GM11168 (cell line): ENCODE data around the gene SPOUT1.
"Not testable (repeated sequence)": the region's sequence is repeated elsewhere in the genome, so short reads cannot be mapped to it uniquely, and the experiment has no call there.

Experiments
- in situ Hi-C: fragments of 300-500 bp; cut with MboI; formaldehyde crosslinking; loops from one replicate; pipeline ENCODE4 v1.12.0; 2022; ENCODE audit warnings: low sequenced_read_pairs; ENCODE audit not compliant: unreplicated experiment

SPOUT1 gene

GRCh38 chr9:128781187-128782070, 48.2 kb downstream of the SPOUT1 start:
- in situ Hi-C loops = no loop called here

DNA sequence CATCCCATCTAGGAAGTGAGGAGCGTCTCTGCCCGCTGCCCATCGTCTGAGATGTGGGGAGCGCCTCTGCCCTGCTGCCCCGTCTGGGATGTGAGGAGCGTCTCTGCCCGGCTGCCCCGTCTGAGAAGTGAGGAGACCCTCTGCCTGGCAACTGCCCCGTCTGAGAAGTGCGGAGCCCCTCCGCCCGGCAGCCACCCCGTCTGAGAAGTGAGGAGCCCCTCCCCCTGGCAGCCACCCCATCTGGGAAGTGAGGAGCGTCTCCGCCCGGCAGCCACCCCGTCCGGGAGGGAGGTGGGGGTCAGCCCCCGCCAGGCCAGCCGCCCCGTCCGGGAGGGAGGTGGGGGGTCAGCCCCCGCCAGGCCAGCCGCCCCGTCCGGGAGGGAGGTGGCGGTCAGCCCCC, 49.5 kb downstream of the SPOUT1 start:
- in situ Hi-C loops = not testable (repeated sequence)

DNA sequence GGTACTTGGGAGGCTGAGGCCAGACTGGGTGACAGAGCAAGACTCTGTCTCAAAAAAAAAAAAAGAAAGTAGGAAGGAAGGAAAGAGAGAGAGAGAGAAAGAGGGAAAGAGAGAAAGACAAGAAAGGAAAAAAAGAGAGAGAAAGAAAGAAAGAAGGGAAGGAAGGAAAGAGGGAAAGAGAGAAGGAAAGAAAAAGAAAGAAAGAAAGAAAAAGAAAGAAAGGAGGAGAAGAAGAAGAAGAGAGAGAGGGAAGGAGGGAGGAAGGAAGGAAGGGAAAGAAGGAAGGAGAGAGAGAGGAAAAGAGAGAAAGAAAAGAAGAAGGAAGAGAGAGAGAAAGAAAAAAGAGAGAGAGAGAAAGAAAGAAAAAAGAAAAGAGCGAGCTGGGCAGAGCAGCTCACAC, 54.8 kb downstream of the SPOUT1 start:
- in situ Hi-C loops = no loop called here

DNA sequence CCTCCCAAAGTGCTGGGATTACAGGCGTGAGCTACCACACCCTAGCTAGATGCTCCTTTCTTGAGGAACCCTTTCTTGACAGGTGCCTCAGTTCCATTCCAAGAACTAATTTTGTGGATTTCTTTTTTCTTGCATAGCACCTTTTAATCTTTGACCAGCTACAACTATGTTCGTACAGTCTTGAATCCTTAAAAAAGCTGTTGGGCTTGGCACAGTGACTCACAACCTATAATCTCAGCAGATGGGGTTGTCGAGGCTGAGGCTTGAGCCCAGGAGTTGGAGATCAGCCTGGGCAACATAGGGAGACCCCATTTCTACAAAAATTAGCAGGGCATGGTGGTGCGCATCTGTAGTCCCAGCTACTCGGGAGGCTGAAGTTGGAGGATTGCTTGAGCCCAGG, 56.5 kb downstream of the SPOUT1 start:
- in situ Hi-C loops = no loop called here

DNA sequence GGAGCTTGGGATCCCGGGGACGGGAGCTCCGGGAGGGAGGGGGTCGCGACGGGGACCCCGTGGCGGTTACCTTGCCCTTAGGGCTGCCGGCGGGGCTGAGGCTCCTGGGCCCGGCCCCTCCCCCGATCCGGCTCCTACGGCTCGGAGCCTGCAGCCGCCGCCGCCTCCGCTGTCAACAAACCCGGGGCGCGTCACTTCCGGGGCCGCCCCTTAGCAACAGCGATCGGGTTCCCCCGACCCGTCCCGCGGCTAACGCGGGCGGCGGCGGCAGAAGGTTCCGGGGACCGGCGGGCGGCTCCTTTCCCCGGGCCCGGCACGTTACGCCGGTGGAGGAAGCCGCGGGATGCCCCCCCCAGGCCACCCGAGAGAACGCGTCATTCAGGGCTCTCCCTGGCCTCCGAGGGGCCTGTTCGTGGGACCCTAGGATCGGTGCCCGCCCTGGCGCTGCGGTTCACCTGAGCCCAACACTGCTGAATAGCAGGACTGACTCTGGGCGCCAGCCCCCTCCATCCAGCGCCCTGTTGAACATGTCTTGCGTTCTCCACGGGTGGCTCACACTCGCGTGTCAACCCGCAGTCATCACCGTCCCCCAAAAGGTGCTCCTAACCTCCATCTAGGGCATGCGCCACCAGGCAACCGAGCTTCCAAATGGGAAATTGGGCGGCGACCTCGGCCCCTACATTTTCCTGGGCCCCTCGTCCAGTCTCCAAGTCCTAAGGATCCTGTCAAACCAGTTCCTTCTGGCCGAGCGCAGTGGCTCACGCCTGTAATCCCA, 57.7 kb downstream of the SPOUT1 start, which contains the start of gene ZER1:
Gene ZER1 (minus strand): TSS at position 183 of the 775 bp plus-strand sequence. CDS start 16,362 bp downstream, outside the sequence.
- in situ Hi-C loops = no loop called here

DNA sequence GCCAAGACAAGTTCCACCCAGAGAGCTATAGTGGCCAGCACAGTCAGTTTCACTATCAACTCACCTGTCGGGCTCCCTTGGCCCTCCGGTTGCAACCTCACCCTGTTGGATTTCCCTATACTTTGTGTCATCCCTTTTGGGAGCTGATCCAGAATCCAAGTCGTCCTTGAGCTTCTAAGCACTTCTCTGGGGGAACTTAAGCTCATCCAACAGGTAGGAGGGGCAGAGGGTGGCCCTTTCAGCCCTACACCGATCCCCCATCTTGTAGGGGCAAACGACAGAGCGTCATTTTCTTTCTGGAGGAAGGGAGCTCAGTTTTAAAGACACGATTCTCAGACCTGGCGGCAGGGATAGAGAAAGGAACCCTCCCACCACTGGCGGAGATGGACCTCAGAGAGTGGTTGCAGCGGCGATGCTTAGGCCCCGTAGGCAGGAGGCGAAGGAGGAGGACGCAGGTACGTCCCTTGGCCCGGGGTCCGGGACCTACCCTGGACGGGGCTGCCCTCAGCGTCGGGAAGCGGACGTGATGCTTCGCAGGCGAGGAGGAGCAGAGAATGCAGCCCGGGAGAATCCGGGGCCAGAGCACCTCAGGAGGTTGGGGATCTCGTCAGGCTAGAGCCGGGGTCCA, 58.4 kb downstream of the SPOUT1 start:
- in situ Hi-C loops = no loop called here

DNA sequence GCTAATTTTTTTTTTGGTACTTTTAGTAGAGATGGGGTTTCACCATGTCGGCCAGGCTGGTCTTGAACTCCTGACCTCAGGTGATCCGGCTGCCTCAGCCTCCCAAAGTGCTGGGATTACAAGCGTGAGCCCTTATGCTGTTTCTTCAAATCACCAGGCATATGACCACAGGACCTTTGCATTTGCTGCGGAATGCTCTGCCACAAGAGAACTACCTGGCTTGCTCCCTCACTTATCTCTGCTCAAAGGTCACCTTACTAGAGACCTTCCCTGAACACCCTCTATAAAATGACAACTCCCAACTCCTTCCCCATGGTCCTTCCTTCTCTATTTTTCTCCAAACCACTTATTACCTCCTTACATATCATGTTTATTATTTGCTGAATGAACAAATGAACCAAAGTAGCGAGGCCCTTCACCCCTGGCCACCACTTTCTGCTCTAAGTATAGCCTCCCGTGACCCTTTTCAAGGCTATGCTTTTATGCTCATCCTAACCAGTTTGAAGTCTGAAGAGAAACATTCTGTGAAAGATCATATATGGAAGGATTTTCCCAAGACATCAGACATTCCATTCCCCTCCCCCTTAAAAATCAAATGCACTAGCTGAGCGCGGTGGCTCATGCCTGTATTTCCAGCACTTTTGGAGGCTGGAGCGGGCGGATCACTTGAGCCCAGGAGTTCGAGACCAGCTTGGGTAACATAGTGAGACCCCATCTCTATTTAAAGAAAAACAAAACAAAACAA, 59.1 kb downstream of the SPOUT1 start:
- in situ Hi-C loops = no loop called here
